H9 (cell line): Measurements from ENCODE around the gene CD58. TPM values are rescaled to one million over a fixed set of nuclear protein-coding genes. Genes with fewer than 3 reads are reported as not detected.

ENCODE experiments used
- DNase-seq: peaks from one replicate; pipeline ENCODE4 v3.0.0-alpha.2; 2017
- H2AFZ ChIP-seq: one replicate; pipeline ENCODE4 v1.6.1; 2013; ENCODE audit warnings: mild to moderate bottlenecking, low read length, control low read depth, moderate library complexity
- H2AK5ac ChIP-seq: 2 replicates; pipeline ENCODE4 v1.6.1; 2013; ENCODE audit warnings: low read length, control low read depth, mixed read lengths; ENCODE audit not compliant: insufficient read length
- H2BK120ac ChIP-seq: one replicate; pipeline ENCODE4 v1.6.1; 2013; ENCODE audit warnings: low read depth, mild to moderate bottlenecking, low read length, control low read depth, inconsistent platforms; ENCODE audit not compliant: poor library complexity, severe bottlenecking
- H2BK12ac ChIP-seq: 2 replicates; pipeline ENCODE4 v1.6.1; 2013; ENCODE audit warnings: low read length, control low read depth, mixed read lengths, low read depth; ENCODE audit not compliant: insufficient read length
- H2BK15ac ChIP-seq: 2 replicates; pipeline ENCODE4 v1.6.1; 2013; ENCODE audit warnings: low read depth, low read length, control low read depth
- H2BK20ac ChIP-seq: one replicate; pipeline ENCODE4 v1.6.1; 2013; ENCODE audit warnings: low read depth, mild to moderate bottlenecking, low read length, control low read depth, inconsistent platforms; ENCODE audit not compliant: poor library complexity, severe bottlenecking
- H2BK5ac ChIP-seq: 2 replicates; pipeline ENCODE4 v1.6.1; 2013; ENCODE audit warnings: low read length, control low read depth, mixed read lengths; ENCODE audit not compliant: insufficient read length
- H3K14ac ChIP-seq: 2 replicates; pipeline ENCODE4 v1.6.1; 2013; ENCODE audit warnings: low read length, control low read depth; ENCODE audit not compliant: insufficient read depth
- H3K18ac ChIP-seq: 2 replicates; pipeline ENCODE4 v1.6.1; 2013; ENCODE audit warnings: low read depth, mild to moderate bottlenecking, mixed read lengths, low read length, control low read depth; ENCODE audit not compliant: insufficient read length
- H3K23ac ChIP-seq: 2 replicates; pipeline ENCODE4 v1.6.1; 2013; ENCODE audit warnings: low read length, control low read depth, mixed read lengths, low read depth; ENCODE audit not compliant: insufficient read length
- H3K23me2 ChIP-seq: 2 replicates; pipeline ENCODE4 v1.6.1; 2013; ENCODE audit warnings: low read depth, mild to moderate bottlenecking, mixed read lengths, low read length, control low read depth; ENCODE audit not compliant: insufficient read length, poor library complexity, severe bottlenecking
- H3K27ac ChIP-seq: 2 replicates; pipeline ENCODE4 v1.5.1; 2013; ENCODE audit warnings: low read length, control low read depth, mixed read lengths, low read depth; ENCODE audit not compliant: insufficient read length
- H3K27me3 ChIP-seq: 2 replicates; pipeline ENCODE4 v1.6.1; 2013; ENCODE audit warnings: low read length, control low read depth, inconsistent platforms; ENCODE audit not compliant: insufficient read depth
- H3K4ac ChIP-seq: 2 replicates; pipeline ENCODE4 v1.6.1; 2013; ENCODE audit warnings: low read depth, mild to moderate bottlenecking, control low read depth, inconsistent platforms, low read length, moderate library complexity
- H3K4me1 ChIP-seq: 2 replicates; pipeline ENCODE4 v1.6.1; 2013; ENCODE audit warnings: low read length, control low read depth, inconsistent platforms; ENCODE audit not compliant: insufficient read depth
- H3K4me2 ChIP-seq: 2 replicates; pipeline ENCODE4 v1.6.1; 2013; ENCODE audit warnings: low read length, control low read depth, mixed read lengths; ENCODE audit not compliant: insufficient read length, insufficient read depth
- H3K56ac ChIP-seq: 2 replicates; pipeline ENCODE4 v1.6.1; 2013; ENCODE audit warnings: low read depth, mild to moderate bottlenecking, mixed read lengths, low read length, control low read depth; ENCODE audit not compliant: insufficient read length
- H3K79me1 ChIP-seq: 2 replicates; pipeline ENCODE4 v1.6.1; 2013; ENCODE audit warnings: low read depth, mild to moderate bottlenecking, moderate library complexity, low read length, control low read depth, inconsistent platforms; ENCODE audit not compliant: insufficient read depth, poor library complexity, severe bottlenecking
- H3K79me2 ChIP-seq: 2 replicates; pipeline ENCODE4 v1.6.1; 2013; ENCODE audit warnings: low read length, control low read depth, inconsistent platforms; ENCODE audit not compliant: insufficient read depth
- H3K9ac ChIP-seq: 2 replicates; pipeline ENCODE4 v1.6.1; 2013; ENCODE audit warnings: low read length, control low read depth, mixed read lengths; ENCODE audit not compliant: insufficient read length; ENCODE audit errors: extremely low read depth
- H3K9me3 ChIP-seq: one replicate; pipeline ENCODE4 v1.6.1; 2013; ENCODE audit warnings: low read depth, low read length, inconsistent platforms; ENCODE audit not compliant: control insufficient read depth
- H3T11ph ChIP-seq: one replicate; pipeline ENCODE4 v1.6.1; 2013; ENCODE audit warnings: mild to moderate bottlenecking, low read length, control low read depth, inconsistent platforms
- H4K20me1 ChIP-seq: one replicate; pipeline ENCODE4 v1.6.1; 2013; ENCODE audit not compliant: control insufficient read depth, insufficient read length, insufficient read depth
- H4K5ac ChIP-seq: 2 replicates; pipeline ENCODE4 v1.6.1; 2013; ENCODE audit warnings: low read depth, mild to moderate bottlenecking, mixed read lengths, low read length, control low read depth; ENCODE audit not compliant: insufficient read length
- H4K8ac ChIP-seq: replicated peaks from 2 replicates; pipeline ENCODE4 v1.6.1; 2013; ENCODE audit warnings: low read length, control low read depth, mixed read lengths, low read depth; ENCODE audit not compliant: insufficient read length
- H4K91ac ChIP-seq: 2 replicates; pipeline ENCODE4 v1.6.1; 2013; ENCODE audit warnings: low read depth, mild to moderate bottlenecking, moderate library complexity, mixed read lengths, low read length, control low read depth; ENCODE audit not compliant: insufficient read length
- H3K27ac Mint-ChIP-seq, 3 experiments: 2 replicates in 2 of 3; 3 replicates in 1 of 3; pipeline ENCODE4 v1.8.0; 2020 to 2021; ENCODE audit warnings: mixed read lengths in 3 of 3, mild to moderate bottlenecking in 1 of 3, moderate library complexity in 1 of 3
- H3K27me3 Mint-ChIP-seq: 2 replicates; pipeline ENCODE4 v1.8.0; 2021; ENCODE audit warnings: low read depth, mild to moderate bottlenecking, moderate library complexity, mixed read lengths
- H3K36me3 Mint-ChIP-seq, 3 experiments: 2 replicates in 2 of 3; 3 replicates in 1 of 3; pipeline ENCODE4 v1.8.0; 2020 to 2021; ENCODE audit warnings: low read depth in 3 of 3, mixed read lengths in 3 of 3; ENCODE audit not compliant: insufficient read depth in 1 of 3
- H3K4me1 Mint-ChIP-seq, 2 experiments: 2 replicates each; pipeline ENCODE4 v1.8.0; 2020; ENCODE audit warnings: mixed read lengths in 2 of 2
- H3K4me3 Mint-ChIP-seq, 2 experiments: 2 replicates in 1 of 2; 3 replicates in 1 of 2; pipeline ENCODE4 v1.8.0; 2020 to 2021; ENCODE audit warnings: mild to moderate bottlenecking in 2 of 2, mixed read lengths in 2 of 2, moderate library complexity in 1 of 2
- H3K9me3 Mint-ChIP-seq, 2 experiments: 2 replicates in 1 of 2; 3 replicates in 1 of 2; pipeline ENCODE4 v1.8.0; 2020; ENCODE audit warnings: mild to moderate bottlenecking in 2 of 2, mixed read lengths in 2 of 2, moderate library complexity in 1 of 2
- WGBS: extraction: QIAGEN DNeasy Blood & Tissue Kit; methylation state at CpG from one replicate; pipeline ENCODE4 v1.1.7; 2013; ENCODE audit warnings: missing lambda C conversion rate, low lambda C conversion rate, mixed read lengths; ENCODE audit not compliant: insufficient read length; ENCODE audit errors: extremely low coverage; 5-methylcytosine and 5-hydroxymethylcytosine counted together
- total RNA-seq: library from RNA; stranded (reverse); gene quantifications from 2 replicates; pipeline ENCODE4 v1.2.1, GENCODE V29; 2021
- TF ChIP-seq, protein P1 (sequence below): fragments of 200-600 bp; sonication (generic); conservative IDR thresholded peaks from 3 replicates; pipeline ENCODE4 v1.8.0; 2021; ENCODE audit warnings: antibody characterized with exemption, mild to moderate bottlenecking

CD58 gene
- total RNA-seq, 1 experiment from 2014 or later = 4.3 TPM

DNA sequence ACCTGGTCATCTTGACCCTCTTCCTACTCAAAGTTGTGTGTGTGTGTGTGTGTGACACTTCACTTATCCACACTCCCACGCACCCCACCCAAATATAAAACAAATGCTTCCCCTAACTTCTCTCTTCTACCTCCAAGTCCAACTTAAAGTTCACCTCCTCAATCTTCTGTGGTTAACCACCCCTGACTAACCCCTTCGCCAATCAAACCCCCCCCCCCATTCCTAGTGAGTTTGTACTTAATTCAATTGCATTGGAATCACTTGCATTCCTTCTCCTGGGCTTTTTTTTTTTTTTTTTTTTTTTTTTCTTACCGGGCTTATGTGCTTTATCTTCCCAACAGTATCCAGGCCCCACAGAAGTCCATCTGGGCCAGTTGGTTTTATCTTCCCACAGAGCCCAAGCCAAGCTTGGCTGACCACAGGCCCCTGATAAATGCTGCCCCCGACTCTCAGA is 78.4 kb downstream of the CD58 start:
- no peak overlapping the region for H2BK12ac ChIP-seq
- H3K4me1 ChIP-seq = no peaks in the 10 kb centered on the region
- H3K27ac ChIP-seq = no peak overlapping the region
- H3T11ph ChIP-seq = no peak overlapping the region
- H3K56ac ChIP-seq = no peak overlapping the region
- no peak overlapping the region for H4K5ac ChIP-seq
- H3K27me3 ChIP-seq = no peaks in the 10 kb centered on the region
- no peak overlapping the region for H3K18ac ChIP-seq
- no peaks in the 10 kb centered on the region for H3K79me1 ChIP-seq
- TF ChIP-seq, protein P1, sequence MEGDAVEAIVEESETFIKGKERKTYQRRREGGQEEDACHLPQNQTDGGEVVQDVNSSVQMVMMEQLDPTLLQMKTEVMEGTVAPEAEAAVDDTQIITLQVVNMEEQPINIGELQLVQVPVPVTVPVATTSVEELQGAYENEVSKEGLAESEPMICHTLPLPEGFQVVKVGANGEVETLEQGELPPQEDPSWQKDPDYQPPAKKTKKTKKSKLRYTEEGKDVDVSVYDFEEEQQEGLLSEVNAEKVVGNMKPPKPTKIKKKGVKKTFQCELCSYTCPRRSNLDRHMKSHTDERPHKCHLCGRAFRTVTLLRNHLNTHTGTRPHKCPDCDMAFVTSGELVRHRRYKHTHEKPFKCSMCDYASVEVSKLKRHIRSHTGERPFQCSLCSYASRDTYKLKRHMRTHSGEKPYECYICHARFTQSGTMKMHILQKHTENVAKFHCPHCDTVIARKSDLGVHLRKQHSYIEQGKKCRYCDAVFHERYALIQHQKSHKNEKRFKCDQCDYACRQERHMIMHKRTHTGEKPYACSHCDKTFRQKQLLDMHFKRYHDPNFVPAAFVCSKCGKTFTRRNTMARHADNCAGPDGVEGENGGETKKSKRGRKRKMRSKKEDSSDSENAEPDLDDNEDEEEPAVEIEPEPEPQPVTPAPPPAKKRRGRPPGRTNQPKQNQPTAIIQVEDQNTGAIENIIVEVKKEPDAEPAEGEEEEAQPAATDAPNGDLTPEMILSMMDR = no peak
- no peak overlapping the region for H4K8ac ChIP-seq
- no peak overlapping the region for H2AK5ac ChIP-seq
- WGBS = no CpG with 5 or more reads among the region's 4 CpGs
- no peak for DNase-seq
- H3K27me3 Mint-ChIP-seq = peaks cover 2% of the 10 kb centered on the region; the same call in 1 of the 2 replicates
- H4K91ac ChIP-seq = no peak overlapping the region
- peaks cover 22 to 28% of the 10 kb centered on the region in 2 experiments for H3K4me1 Mint-ChIP-seq
- no peak overlapping the region for H2BK15ac ChIP-seq
- no peaks in the 10 kb centered on the region for H3K23me2 ChIP-seq
- no peak overlapping the region for H3K9ac ChIP-seq
- H3K4me3 Mint-ChIP-seq = no peak overlapping the region
- no peaks in the 10 kb centered on the region for H4K20me1 ChIP-seq
- no peaks in the 10 kb centered on the region for H3K36me3 Mint-ChIP-seq
- H2BK120ac ChIP-seq = no peak overlapping the region
- H2BK20ac ChIP-seq = no peak overlapping the region
- H3K23ac ChIP-seq = no peak overlapping the region
- no peak overlapping the region for H2AFZ ChIP-seq
- H3K79me2 ChIP-seq = no peaks in the 10 kb centered on the region
- no peak overlapping the region for H2BK5ac ChIP-seq
- no peaks in the 10 kb centered on the region for H3K9me3 ChIP-seq
- H3K27ac Mint-ChIP-seq = peak overlapping the region in 1 of 3 experiments; percentile 38; a peak in 1 of 7 replicates
- H3K14ac ChIP-seq = no peak overlapping the region
- H3K9me3 Mint-ChIP-seq = no peaks in the 10 kb centered on the region
- H3K4ac ChIP-seq = no peak overlapping the region
- no peak overlapping the region for H3K4me2 ChIP-seq
